Sciatic nerve (tissue), 2 donors: ENCODE data around the gene FNDC3A. TPM values are rescaled to one million over a fixed set of nuclear protein-coding genes. Genes with fewer than 3 reads are reported as not detected.
A peak's percentile ranks its signal among the peaks of the same experiment; 100 is the strongest.
"Not testable (repeated sequence)": the region's sequence is repeated elsewhere in the genome, so short reads cannot be mapped to it uniquely, and the experiment has no call there.

Source experiments
- ATAC-seq: fragments of 200-7000 bp; cut with Tn5 transposase; one replicate; pipeline ENCODE4 v1.9.1; 2020; ENCODE audit warnings: mild to moderate bottlenecking, moderate library complexity
- DNase-seq: peaks from one replicate; pipeline ENCODE4 v3.0.0-alpha.2; 2020; ENCODE audit warnings: low spot score
- intact Hi-C: fragments of 100-400 bp; cut with DNase I; formaldehyde crosslinking; loops from one replicate; pipeline ENCODE4 v1.14.2; 2022
- total RNA-seq: library from RNA; stranded (reverse); fragmentation: NEBNext Ultra II Directional; extraction: Animal tissue kit (Norgen Biotek cat#: 25700); gene quantifications from one replicate; pipeline ENCODE4 v1.2.1, GENCODE V29; 2021
- donor health status: DM: no; HTN: no; CAD: no.
- donor health status: DM: no; HTN: no; CAD: no.

Gene FNDC3A
- total RNA-seq, 1 donor from 2014 or later = 60.0 TPM

DNA sequence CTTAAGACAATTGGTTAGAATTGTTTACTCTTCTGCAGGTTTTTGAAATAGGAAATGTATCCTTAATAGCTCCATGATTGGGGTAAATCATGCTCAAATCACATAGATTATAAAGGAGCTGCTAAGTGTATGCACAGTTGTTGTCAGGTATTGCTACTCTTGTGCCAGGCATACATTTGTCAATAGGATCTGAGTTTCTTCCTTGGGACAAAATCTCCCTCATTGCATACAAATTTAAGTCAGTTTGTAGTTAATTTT is 135.1 kb downstream of the FNDC3A start:
- no peak for ATAC-seq
- intact Hi-C loops = no loop called here
- no peak for DNase-seq

DNA sequence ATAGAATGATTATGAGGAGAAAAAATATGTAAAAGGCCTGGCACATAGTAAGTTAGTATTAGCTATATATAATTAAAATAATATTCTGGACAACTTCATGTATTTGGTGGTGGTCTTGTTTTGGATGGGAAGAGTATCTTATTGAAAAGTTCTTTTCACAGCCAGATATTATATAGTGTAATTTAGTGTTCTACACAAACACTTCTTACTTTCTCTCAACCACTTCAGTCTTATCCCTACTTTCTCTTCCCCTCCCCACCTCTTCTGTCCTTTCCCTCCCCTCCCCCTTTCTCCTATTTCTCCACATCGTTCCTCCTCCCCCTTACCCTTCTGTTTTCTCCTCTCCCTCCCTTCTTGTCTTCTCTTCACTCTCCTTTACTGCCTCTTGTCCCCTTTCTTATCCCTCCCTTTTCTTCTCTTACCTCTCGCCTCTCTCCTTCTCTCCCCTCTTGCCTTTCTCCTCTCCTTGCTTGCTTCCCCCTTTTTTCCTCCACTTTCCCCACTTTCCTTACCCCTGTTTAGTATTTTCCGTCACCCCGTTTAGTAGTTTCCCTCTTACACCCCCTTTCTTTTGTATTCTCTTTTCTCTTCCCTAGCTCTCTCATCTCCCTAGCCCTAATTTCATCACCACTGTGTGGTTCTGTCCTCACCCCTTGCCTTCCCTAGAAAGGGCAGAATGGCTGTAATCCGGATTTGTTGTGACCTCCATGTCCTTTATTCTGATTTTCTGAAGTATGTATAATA is 137.2 kb downstream of the FNDC3A start:
- ATAC-seq = no peak

DNA sequence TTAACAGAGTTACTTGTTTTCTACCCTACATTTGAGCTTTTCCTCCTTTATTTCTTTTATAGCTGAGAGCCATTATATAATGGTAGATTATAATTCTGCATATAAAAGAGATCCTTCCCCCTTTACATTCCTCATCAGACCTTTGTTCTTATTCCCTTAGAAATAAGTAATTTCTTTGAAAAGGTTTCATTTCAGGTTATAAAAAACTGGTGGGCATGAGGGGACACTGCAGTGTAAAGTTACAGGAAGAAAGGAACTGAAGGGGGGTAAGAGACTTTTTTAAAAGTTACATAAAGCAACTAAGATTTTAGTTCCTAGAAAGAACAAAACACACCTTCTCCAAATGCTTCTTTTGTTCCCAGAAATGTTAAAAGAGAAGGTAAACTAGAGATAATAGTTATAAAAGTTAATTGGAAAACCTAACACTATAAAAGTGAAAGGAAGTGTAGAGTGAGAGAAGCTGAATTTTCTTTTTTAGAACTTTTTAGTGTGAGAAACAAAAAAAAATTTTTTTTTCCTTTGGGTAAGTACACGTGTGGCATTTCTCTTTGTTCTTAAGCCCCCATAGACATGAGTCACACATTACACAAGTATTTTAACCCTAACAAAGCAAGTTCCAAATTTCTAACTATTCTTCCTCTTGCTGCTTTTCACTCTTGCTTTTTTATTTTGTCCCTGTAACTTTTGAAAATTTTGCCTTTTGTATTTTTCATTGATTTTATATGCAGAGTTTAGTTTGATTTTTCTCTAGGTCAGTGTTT is 138.0 kb downstream of the FNDC3A start:
- ATAC-seq = no peak
- DNase-seq = no peak
- intact Hi-C loops = no loop called here

More for the DNA sequence above, 137.2 kb downstream of the FNDC3A start:
- intact Hi-C loops = no loop called here
- no peak for DNase-seq

DNA sequence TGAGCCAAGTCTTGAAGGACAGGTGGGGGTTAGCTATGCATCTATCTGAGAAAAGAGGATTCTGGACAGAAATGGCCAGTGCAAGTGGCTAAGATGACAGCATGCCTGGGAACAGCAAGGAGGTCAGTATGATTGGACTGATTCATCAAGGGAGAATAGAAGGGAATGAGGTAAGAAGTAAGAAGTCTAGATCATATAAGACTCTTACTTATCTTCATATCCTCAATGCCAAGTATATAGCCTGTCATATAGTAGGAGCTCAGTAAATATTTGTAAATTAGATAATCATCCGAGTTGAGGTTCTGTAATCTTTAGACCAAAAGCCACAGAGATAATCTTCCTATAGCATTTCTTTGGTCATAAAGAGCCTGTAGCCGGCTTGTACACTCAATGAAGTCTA is 141.2 kb downstream of the FNDC3A start:
- intact Hi-C loops = no loop called here
- ATAC-seq = no peak
- DNase-seq = no peak

DNA sequence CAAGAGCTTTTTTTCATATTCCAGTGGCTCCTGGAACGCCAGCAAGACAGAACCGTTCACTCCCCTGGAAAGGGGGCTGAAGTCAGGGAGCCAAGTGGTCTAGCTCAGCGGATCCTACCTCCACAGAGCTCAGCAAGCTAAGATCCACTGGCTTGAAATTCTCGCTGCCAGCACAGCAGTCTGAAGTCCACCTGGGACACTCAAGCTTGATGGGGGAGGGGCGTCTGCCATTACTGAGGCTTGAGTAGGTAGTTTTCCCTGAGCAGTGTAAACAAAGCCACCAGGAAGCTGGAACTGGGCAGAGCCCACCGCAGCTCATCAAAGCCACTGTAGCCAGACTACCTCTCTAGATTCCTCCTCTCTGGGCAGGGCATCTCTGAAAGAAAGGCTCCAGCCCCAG is 142.7 kb downstream of the FNDC3A start:
- DNase-seq, ATAC-seq, intact Hi-C loops: not testable (repeated sequence)

- intact Hi-C loops = no loop called here
- peak; percentile 24 for ATAC-seq
Observed at GRCh38 chr13:49124693-49125304, 149.1 kb downstream of the FNDC3A start.

GRCh38 chr13:49125964-49126524 is 150.3 kb downstream of the FNDC3A start:
- intact Hi-C loops = no loop called here
- DNase-seq (no peak), ATAC-seq (no peak)

More at GRCh38 chr13:49124693-49125304, 149.1 kb downstream of the FNDC3A start:
- DNase-seq = no peak

- intact Hi-C loops = no loop called here
- no peak for ATAC-seq
- DNase-seq = no peak
Observed at GRCh38 chr13:49132479-49133002, 156.8 kb downstream of the FNDC3A start.

DNA sequence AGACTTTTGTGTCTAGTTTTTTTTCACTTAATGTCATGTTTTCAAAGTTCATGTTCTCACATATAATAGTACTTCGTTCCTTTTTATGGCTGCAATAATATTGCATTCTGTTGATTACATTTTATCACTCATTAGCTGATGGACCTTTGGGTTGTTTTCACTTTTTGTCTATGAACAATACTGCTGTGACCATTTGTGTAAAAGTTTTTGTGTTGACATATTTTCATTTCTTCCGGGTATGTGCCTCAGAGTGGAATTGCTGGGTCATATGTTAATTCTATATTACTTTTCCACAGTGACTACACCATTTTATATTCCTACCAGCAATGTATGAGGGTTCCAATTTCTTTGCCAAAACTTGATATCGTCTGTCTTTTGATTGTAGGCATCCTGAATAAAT is 158.6 kb downstream of the FNDC3A start:
- intact Hi-C loops = no loop called here
- ATAC-seq (no peak), DNase-seq (no peak)

GRCh38 chr13:49137138-49137643 is 161.5 kb downstream of the FNDC3A start:
- intact Hi-C loops, DNase-seq, ATAC-seq: not testable (repeated sequence)

DNA sequence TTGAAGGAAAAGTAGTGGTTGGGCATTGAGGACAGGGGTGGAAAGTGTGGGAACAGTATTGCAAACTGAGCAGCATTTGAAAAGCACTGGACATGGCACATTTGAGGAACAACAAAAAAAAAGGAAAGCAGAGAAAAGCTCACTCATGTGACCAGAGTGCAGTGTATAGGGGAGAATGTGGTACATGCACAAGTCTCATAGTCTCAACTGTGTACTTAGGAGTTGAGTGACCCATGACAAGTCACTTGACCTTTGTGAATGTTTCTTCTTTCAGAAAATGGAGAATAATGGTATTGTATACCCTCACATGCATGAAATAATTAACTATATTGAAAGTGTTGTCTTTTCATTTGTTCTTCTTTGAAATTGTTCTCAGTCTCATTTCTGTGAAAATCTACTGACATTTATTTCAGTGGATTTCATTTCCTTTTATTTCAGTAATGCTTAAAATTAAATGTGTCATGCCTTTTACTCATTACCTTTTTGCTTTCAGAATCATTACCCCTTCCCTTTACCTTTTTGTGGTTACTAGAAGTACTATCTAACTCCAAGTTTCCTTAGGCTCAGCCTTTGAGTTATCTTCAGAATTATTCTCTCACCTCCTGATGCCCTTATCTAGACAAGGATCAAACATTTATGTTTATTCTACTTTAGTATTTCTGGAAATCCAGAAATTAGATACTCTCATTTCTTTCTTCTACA is 165.3 kb downstream of the FNDC3A start:
- ATAC-seq (no peak), DNase-seq (no peak)
- intact Hi-C loops = no loop called here

GRCh38 chr13:49146950-49147355 is 171.2 kb downstream of the FNDC3A start:
- intact Hi-C loops = no loop called here
- DNase-seq (no peak), ATAC-seq (no peak)

DNA sequence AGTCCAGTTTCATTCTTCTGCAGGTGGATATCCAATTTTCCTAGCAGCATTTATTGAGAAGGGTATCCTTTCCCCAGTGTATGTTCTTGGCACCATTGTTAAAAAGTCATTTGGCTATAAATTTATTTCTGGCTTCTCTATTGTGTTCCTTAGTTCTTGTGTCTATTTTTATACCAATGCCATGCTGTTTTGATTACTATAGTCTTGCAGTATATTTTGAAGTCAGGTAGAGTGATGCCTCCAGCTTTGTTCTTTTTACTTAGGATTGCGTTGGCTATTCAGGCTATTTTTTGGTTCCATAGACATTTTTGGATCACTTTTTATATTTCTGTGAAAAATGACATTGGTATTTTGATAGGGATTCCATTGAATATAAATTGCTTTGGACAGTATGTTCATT is 172.7 kb downstream of the FNDC3A start:
- intact Hi-C loops = no loop called here
- DNase-seq (no peak), ATAC-seq (no peak)

- DNase-seq, intact Hi-C loops, ATAC-seq: not testable (repeated sequence)
Observed at GRCh38 chr13:49157955-49158584, 182.4 kb downstream of the FNDC3A start.

- DNase-seq, intact Hi-C loops, ATAC-seq: not testable (repeated sequence)
Observed at GRCh38 chr13:49163162-49163561, 187.4 kb downstream of the FNDC3A start.

- DNase-seq (no peak), ATAC-seq (no peak)
- intact Hi-C loops = no loop called here
Observed at GRCh38 chr13:49164712-49165111, 189.0 kb downstream of the FNDC3A start.

- ATAC-seq (no peak), DNase-seq (no peak)
- intact Hi-C loops = no loop called here
Observed at GRCh38 chr13:49165798-49166752, 190.4 kb downstream of the FNDC3A start.
